ENCODE results near the gene MAU2. TPM values are rescaled to one million over a fixed set of nuclear protein-coding genes. Genes with fewer than 3 reads are reported as not detected.

MAU2 gene
- total and polyA plus RNA-seq, 8 donors = 10.6 to 116 (median 35.5) TPM

DNA sequence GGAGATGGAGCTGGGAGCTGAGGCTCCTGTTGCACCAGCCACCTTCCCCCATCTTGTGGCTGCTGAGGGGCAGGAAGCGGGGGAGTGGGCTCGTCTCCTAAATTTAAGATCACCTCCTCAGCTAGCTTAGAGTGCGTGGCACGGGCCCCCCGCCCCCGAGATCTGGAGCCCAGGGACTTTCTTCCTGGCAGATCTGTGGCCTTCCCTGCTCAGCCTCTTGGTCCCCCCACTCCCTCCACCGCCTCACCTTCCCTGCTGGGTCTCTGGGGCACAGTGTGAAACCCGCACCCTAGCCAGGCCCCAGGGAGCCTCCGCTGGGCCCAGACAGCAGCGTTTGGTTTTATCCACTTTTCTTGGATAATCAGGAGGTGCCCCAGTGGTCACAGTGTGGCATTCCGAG, 35.9 kb downstream of the MAU2 start:
- intact Hi-C loops (cut with DNase I; ENCODE audit: low total_unique reads) = no loop called here
- H3K27ac ChIP-seq = no peak overlapping the region
- WGBS, 5 donors = 88 to 92% (median 91%) methylated on average over 10 to 11 of the region's 11 CpGs
- no peaks in the 10 kb centered on the region for H3K27me3 ChIP-seq
- no peak for TF ChIP-seq POLR2A (IDR thresholded peaks at IDR 0.05)
- no peak for TF ChIP-seq POLR2AphosphoS5 (IDR thresholded peaks at IDR 0.05)
- TF ChIP-seq, protein P1, sequence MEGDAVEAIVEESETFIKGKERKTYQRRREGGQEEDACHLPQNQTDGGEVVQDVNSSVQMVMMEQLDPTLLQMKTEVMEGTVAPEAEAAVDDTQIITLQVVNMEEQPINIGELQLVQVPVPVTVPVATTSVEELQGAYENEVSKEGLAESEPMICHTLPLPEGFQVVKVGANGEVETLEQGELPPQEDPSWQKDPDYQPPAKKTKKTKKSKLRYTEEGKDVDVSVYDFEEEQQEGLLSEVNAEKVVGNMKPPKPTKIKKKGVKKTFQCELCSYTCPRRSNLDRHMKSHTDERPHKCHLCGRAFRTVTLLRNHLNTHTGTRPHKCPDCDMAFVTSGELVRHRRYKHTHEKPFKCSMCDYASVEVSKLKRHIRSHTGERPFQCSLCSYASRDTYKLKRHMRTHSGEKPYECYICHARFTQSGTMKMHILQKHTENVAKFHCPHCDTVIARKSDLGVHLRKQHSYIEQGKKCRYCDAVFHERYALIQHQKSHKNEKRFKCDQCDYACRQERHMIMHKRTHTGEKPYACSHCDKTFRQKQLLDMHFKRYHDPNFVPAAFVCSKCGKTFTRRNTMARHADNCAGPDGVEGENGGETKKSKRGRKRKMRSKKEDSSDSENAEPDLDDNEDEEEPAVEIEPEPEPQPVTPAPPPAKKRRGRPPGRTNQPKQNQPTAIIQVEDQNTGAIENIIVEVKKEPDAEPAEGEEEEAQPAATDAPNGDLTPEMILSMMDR (IDR thresholded peaks at IDR 0.05) = no peak
- no peak for TF ChIP-seq EP300 (IDR thresholded peaks at IDR 0.05)
- peaks cover 54 to 84% (median 78%) of the 10 kb centered on the region in 4 donors for H3K36me3 ChIP-seq
- H3K9me3 ChIP-seq = no peaks in the 10 kb centered on the region
- H3K4me1 ChIP-seq = peaks cover 3 to 9% (median 7%) of the 10 kb centered on the region in 4 donors
- no peak for DNase-seq
- no peak overlapping the region for H3K4me3 ChIP-seq

DNA sequence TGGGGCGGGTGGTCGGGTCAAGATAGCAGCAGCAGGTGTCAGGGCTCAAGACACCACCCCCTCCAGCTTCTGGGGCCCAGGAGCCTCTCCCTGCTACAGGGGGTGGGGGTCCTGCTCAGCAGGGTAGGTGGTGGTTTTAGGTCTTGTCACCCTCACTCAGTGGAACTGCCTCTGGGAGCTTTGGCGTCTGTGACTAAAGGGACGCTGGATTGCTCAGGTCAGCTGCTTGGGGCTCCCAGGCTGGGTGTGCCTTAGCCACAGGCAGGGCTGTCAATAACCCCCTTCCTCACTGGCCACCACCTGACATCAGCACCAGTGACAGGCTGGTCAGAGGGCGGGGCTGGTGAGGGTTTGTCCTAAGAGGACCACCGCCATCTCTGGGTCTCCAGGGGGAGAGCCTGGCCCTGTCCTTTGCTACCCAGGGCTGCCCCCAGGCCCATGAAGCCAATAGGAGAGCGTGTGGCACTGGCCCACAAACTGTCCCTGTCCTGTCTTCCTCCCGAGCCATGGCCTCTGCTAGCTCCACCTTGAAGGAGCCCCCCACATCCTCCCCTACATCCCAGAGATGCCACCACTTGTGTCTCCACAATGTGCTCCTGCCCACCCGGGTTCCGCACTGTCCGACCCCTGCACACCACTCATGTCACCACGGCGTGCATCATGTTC, 36.4 kb downstream of the MAU2 start:
- intact Hi-C loops (cut with DNase I; ENCODE audit: low total_unique reads) = no loop called here
- Histone ChIP-seq H3K9me3 (no peaks in the 10 kb centered on the region), H3K27me3 (no peaks in the 10 kb centered on the region), H3K27ac (no peak overlapping the region), H3K36me3 (peaks cover 51 to 78% (median 73%) of the 10 kb centered on the region in 4 donors), H3K4me1 (peaks cover 3 to 11% (median 8%) of the 10 kb centered on the region in 4 donors), H3K4me3 (no peak overlapping the region)
- TF ChIP-seq POLR2AphosphoS5 (IDR thresholded peaks at IDR 0.05) (no peak), POLR2A (IDR thresholded peaks at IDR 0.05) (no peak), EP300 (IDR thresholded peaks at IDR 0.05) (no peak)
- TF ChIP-seq, protein P1 (IDR thresholded peaks at IDR 0.05) = no peak
- 87 to 92% (median 90%) methylated on average over 10 to 13 of the region's 13 CpGs for WGBS, 5 donors
- DNase-seq = no peak

DNA sequence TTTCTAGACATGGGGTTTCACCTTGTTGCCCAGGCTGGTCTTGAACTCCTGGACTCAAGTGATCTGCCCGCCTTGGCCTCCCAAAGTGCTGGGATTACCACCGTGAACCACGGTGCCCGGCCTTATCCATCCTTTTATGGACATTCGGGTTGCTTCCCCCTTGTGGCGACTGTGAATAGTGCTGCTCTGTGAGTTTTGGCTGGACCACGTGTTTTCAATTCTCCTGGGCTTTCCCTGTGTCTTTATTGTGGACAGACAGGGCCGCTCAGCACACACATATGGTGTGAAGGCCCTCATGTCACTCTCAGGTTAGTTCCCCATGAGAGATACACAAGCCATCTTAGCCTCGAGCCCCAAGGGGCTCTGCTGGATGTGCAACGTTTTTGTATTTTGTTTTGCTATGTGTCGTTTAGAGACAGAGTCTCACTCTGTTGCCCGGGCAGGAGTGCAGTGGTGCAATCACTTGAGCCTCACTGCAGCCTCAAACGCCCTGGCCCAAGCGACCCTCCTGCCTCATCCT, 40.5 kb downstream of the MAU2 start:
- Histone ChIP-seq H3K27me3 (no peaks in the 10 kb centered on the region), H3K36me3 (peaks cover 11 to 37% (median 32%) of the 10 kb centered on the region in 4 donors), H3K9me3 (no peaks in the 10 kb centered on the region), H3K27ac (peak overlapping the region in 3 of 5 donors; percentile 33 to 64 (median 48)), H3K4me3 (no peak overlapping the region), H3K4me1 (peaks cover 3 to 28% (median 20%) of the 10 kb centered on the region in 4 donors)
- WGBS, 5 donors = 5 to 11% (median 8%) methylated on average over 14 of the region's 14 CpGs
- peak; percentile 82 to 90 for DNase-seq
- no peak for TF ChIP-seq EP300 (IDR thresholded peaks at IDR 0.05)
- TF ChIP-seq POLR2A (IDR thresholded peaks at IDR 0.05) = no peak
- TF ChIP-seq, protein P1 (IDR thresholded peaks at IDR 0.05) = peak in 5 of 7 experiments; percentile 81 to 86 (median 83)
- peak in 1 of 3 donors; percentile 66 for TF ChIP-seq POLR2AphosphoS5 (IDR thresholded peaks at IDR 0.05)
- intact Hi-C loops (cut with DNase I; ENCODE audit: low total_unique reads) = no loop called here

DNA sequence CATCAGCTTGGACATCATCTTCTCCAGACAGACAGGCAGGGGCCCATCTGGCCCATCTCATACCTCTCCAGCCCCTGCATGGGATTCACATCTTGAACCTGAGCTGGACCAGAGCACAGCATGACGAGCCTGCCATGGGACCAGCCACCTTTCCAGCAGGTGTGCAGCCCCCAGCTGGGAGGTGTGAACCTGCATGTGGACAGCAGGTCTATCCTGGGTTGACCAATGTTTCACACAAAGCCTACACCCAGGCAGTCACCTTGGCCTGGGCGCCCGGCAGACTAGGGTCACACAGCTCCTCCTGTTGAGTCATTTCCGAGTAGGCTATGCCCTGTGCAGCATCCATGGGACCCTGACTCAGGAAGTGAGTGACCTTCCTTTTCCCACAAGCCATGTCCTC, 41.4 kb downstream of the MAU2 start:
- H3K27ac ChIP-seq = no peak overlapping the region
- no peak for DNase-seq

More for the DNA sequence above, 41.4 kb downstream of the MAU2 start:
- 88 to 93% (median 89%) methylated on average over 4 of the region's 4 CpGs for WGBS, 5 donors
- Histone ChIP-seq H3K4me1 (peaks cover 11 to 37% (median 24%) of the 10 kb centered on the region in 4 donors), H3K4me3 (no peak overlapping the region), H3K27me3 (no peaks in the 10 kb centered on the region), H3K9me3 (no peaks in the 10 kb centered on the region), H3K36me3 (peaks cover 3 to 28% (median 23%) of the 10 kb centered on the region in 4 donors)
- intact Hi-C loops (cut with DNase I; ENCODE audit: low total_unique reads) = no loop called here
- TF ChIP-seq POLR2A (IDR thresholded peaks at IDR 0.05) (no peak), EP300 (IDR thresholded peaks at IDR 0.05) (no peak)
